Stimulated activated CD8-positive, alpha-beta memory T cell treated with anti-CD3 and anti-CD28 coated beads, Interleukin-12 subunit alpha, Interleukin-12 subunit beta, amount 100 ng/mL, for 4 hours (primary cell): ENCODE results near the gene TTC9B.

Experiments used
- DNase-seq: peaks from one replicate; pipeline ENCODE4 v3.0.0-alpha.2; 2020; ENCODE audit warnings: low read depth

TTC9B gene

GRCh38 chr19:40247735-40248262 lies 29.6 kb upstream of the TTC9B start:
- no peak for DNase-seq

GRCh38 chr19:40247178-40247577 lies 29.0 kb upstream of the TTC9B start:
- no peak for DNase-seq

DNA sequence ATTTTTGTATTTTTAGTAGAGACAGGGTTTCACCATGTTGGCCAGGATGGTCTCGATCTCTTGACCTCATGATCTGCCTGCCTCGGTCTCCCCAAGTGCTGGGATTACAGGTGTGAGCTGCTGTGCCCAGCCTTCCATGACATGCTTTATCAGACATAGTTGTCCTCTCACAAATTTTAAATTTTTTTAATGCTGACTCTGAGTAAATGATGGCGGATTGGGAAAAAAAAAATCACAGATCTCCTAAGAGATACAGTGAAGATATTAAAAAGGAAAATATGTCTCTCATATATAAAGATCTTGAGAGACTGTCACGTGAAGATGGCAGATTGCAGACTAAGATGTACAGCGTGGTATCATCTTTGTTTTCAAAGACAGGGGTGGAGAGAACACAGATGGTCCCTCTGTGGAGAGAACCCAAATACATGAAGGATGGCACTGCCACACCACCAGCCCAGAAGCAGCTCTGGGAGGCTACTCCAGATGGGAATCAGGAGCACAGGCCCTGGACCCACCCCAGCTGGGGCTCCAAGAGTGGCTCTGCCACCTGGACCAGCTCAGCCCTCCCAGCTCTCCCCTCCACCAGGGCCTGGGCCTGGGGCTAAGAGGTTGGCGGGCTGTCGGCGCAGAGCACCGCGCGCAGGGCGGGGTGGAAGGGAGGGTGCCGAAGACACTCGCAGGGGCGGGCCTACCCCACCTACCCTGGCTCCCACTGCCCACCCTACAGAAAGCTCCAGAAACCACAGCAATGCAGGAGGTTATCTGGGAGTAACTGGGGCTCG lies 28.3 kb upstream of the TTC9B start:
- DNase-seq: no peak

DNA sequence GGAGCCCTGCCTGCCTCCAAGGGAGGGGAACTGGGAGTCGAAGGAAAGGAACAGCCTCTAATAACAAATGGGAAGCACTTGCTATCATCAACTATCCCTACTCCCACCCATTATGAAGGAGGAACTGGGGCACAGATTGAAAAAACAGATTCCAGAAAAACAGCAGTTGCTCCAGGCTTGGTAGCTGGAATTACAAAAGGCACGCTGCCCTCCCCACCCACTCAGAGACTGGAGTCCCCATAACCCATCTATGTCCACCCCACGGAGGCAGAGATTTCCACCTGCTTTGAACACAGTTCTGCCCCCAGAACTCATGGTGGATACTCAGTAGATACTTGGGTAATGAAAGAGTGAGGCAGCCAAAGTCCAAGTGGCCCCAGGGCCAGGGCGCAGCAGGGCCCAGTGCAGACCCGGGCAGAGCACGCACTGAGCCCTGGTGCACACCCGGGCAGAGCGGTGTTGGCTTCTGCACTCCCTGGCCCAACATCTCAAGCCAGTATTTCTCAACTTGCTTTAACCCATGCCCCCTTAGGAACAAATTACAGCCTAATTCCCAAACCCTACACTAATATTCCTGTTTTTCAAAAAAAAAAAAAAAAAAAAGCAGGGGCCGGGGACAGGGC lies 27.4 kb upstream of the TTC9B start:
- no peak for DNase-seq

DNA sequence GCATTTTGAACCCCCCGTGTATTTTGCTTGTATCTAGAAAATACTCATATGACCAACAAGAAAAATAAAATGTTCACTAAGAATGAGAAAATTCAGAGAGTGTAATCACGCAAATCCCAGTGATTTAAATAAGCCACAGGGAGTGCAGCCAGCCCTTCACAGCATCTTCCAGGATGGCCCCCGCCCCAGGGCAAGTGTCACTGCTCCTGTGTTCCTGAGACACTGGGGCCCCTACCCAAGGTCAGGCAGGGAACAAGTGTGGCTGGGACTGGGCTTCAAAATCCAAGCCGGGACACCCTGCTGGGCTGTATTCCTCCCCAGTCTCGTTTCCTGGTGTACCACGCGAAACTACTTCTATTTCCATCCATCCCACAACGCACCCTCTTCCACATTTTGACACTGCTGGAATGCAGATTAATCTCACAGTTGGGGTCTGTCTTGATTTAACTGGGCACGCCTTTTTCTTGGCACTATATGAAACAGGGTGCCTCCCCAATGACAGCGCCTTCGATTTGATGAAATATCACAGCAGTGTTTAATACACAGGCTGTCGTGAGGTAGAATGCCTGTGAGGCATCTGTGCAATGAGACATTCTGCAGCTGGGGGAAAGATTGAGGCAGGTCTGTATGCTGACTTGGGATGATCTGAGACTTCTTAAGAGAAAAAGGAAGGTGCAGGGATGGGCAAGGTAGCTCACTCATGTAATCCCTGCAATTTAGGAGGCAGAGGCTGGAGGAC lies 26.6 kb upstream of the TTC9B start:
- no peak for DNase-seq

GRCh38 chr19:40243181-40243580 lies 25.0 kb upstream of the TTC9B start:
- no peak for DNase-seq

- no peak for DNase-seq
Measured at GRCh38 chr19:40242480-40242879, 24.3 kb upstream of the TTC9B start.

GRCh38 chr19:40241809-40242384 lies 23.7 kb upstream of the TTC9B start:
- no peak for DNase-seq

GRCh38 chr19:40241125-40241808 lies 23.1 kb upstream of the TTC9B start:
- DNase-seq: no peak

DNA sequence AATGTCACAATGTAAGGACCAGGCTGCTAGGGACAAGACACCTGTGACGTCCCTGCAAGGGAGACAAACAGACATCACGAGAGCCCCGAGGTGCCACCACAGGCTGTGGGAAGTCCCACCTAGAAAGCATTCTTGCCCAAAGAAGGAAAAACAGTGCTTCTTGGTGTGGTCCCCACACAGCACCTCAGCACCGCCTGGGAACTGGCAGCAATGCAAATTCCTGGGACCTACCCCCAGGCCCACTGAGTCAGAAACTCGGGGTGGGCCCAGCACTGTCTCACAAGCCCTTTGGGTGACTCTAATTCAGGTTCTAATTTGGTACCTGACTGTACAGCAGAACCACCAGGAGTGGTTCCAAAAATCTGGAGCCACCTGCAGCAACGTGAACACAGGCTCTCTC lies 22.1 kb upstream of the TTC9B start:
- DNase-seq: no peak

- DNase-seq: no peak
Measured at GRCh38 chr19:40239415-40240226, 21.4 kb upstream of the TTC9B start.

- no peak for DNase-seq
Measured at GRCh38 chr19:40238775-40239174, 20.6 kb upstream of the TTC9B start.

DNA sequence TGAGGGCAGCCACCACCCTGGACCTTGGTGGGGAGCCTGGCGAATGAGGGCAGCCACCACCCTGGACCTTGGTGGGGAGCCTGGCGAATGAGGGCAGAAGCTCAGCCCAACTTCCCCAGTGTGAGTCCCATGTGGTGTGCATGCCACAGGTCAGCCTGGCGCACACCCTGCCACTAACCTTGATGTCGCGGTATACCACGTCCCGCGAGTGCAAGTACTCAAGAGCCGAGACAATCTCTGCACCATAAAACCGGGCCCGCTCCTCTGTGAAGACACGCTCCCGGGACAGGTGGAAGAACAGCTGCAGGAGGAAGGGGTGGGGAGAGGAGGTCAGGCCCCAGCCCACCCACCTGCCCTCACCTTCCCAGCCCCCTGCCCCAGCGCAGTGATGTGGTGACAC lies 19.6 kb upstream of the TTC9B start:
- no peak for DNase-seq

GRCh38 chr19:40236366-40236765 lies 18.2 kb upstream of the TTC9B start:
- DNase-seq: no peak

- DNase-seq: no peak
Measured at GRCh38 chr19:40236026-40236355, 17.8 kb upstream of the TTC9B start.

DNA sequence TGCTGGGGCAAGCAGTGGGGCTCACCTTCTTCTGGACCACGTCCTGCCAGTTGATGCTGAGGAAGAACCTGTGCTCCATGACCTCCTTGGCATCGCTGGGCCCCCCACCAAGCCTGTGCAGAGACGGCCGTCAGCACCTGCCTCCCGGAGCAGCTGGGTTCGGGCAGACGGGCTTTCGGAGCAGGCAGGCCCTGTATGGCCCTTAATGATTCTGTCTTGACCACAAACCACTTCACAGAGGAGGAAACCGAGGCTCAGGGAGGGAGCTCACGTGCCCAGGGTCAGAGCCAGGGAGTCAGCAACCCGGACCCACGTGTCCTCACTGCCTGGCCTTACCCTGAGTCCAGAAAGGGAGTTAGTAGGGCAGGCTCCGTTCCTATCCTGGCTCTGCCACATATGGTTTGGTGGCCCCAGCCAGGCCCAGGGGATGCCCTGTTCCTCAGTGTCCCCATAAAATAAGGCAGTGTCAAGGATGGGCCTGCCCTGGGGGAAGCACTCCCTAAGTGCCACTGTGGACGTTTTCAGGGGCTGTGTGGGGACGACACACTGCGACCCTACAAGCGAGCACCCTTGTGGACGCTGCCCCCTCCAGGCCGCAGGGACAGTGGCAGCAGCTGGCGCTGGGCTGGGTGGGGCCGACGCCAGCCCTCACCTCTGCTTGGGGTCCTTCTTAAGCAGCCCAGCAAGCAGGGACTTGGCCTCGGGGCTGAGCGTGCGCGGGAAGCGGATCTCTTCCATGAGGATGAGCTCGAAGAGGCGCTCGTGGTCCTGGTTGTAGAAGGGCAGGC lies 17.2 kb upstream of the TTC9B start:
- no peak for DNase-seq

DNA sequence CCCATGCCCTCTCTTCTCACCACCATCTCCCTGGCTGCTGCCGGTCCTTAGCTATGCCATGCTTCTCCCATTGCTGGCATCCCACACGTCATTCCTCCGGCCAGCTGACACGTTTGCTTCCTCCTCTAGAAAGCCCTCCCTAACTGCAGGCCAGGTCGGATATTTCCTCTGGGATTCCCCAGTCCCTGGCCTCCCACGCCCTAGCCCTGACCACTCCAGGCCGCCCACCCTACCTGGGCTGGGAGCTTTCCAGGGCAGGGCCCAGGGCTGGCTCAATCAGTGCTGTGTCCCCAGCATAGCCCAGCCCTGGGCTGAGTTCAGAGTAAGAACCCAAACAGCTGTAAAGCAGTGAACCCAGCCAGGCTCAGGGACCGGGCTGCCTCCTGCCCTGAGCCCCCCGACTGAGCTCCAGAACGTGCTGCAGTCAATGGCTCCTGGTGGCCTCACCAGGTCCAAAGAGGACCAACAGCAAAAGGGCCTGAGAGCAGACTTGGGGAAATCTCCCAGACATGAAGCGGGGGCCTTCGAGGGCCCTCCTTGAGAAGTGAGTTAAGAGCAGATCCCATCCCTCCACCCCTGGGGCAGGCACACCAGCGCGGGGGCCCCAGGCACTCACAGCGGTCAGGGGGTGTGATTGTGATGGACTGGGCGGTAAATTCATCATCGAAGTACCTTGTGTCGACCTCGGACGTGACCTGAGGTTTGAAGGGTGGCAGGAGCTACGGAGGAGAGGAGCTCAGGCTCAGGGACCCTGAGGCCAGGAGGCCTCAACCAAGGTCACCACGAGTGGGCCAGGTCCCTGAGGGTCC lies 16.4 kb upstream of the TTC9B start:
- DNase-seq: no peak

DNA sequence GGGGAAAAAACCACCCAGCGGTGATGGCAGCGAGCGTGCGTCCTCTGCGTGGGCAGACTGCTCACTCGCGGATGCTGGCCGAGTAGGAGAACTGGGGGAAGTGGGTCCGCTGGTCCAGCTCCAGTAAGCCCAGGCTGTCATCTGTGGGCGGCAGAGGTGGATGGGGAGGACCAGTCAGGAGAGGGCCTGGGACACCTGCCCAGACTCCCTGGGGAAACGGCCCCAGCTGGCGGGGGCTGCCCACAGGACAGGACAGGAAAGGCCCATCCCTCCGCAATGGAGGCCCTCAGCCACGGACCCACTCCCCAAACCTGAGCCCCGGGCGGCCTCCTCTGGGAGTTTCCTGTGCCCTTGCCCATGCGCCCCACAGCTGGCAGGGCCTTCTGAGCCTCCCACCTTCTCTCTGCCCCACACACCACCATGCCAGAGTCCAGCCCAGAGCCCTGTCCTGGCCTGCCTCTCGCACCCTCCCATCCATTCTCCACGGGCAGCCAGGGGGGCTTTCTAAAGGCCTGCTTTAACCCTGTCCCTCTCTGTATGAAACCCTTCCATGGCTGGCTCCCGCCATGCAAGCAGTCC lies 15.7 kb upstream of the TTC9B start:
- DNase-seq: no peak
